ENCODE data around the gene MRPL36.
"Not testable (repeated sequence)": the region's sequence is repeated elsewhere in the genome, so short reads cannot be mapped to it uniquely, and the experiment has no call there.

Gene MRPL36

GRCh38 chr5:1804001-1804690 lies 4.5 kb upstream of the MRPL36 start:
- Histone ChIP-seq H3K27ac (no peak overlapping the region), H3K9ac (ENCODE audit: insufficient read length) (no peak overlapping the region), H3K36me3 (ENCODE audit: insufficient read depth, low read length) (peaks cover 65% of the 10 kb centered on the region), H3K9me3 (ENCODE audit: low read depth, low read length) (no peaks in the 10 kb centered on the region), H3K4me3 (no peak overlapping the region)
- no peak for DNase-seq (ENCODE audit: low read depth, low spot score)
- TF ChIP-seq POLR2AphosphoS5 (IDR thresholded peaks at IDR 0.05; ENCODE audit: borderline replicate concordance, low read depth, low read length) (no peak), FOXP2 (optimal IDR thresholded peaks at IDR 0.05; ENCODE audit: control extremely low read depth, extremely low read length, insufficient read depth) (no peak), EZH2 (IDR thresholded peaks at IDR 0.05) (no peak)

- no peak overlapping the region for H3K4me3 ChIP-seq
- no peak overlapping the region for H3K9ac ChIP-seq (ENCODE audit: insufficient read length)
- H3K9me3 ChIP-seq (ENCODE audit: low read depth, low read length) = no peaks in the 10 kb centered on the region
- no peak for TF ChIP-seq FOXP2 (optimal IDR thresholded peaks at IDR 0.05; ENCODE audit: control extremely low read depth, extremely low read length, insufficient read depth)
- TF ChIP-seq POLR2AphosphoS5 (IDR thresholded peaks at IDR 0.05; ENCODE audit: borderline replicate concordance, low read depth, low read length) = no peak
- no peak for TF ChIP-seq EZH2 (IDR thresholded peaks at IDR 0.05)
- H3K27ac ChIP-seq = no peak overlapping the region
- DNase-seq (ENCODE audit: low read depth, low spot score) = no peak
- peaks cover 59% of the 10 kb centered on the region for H3K36me3 ChIP-seq (ENCODE audit: insufficient read depth, low read length)
Measured at GRCh38 chr5:1803192-1803591, 3.6 kb upstream of the MRPL36 start.

GRCh38 chr5:1801967-1802295 lies 2.3 kb upstream of the MRPL36 start:
- peak overlapping the region; percentile 88 for H3K9ac ChIP-seq (ENCODE audit: insufficient read length)
- TF ChIP-seq POLR2AphosphoS5 (IDR thresholded peaks at IDR 0.05; ENCODE audit: borderline replicate concordance, low read depth, low read length) (no peak), FOXP2 (optimal IDR thresholded peaks at IDR 0.05; ENCODE audit: control extremely low read depth, extremely low read length, insufficient read depth) (no peak)
- DNase-seq (ENCODE audit: low read depth, low spot score) = no peak
- peak overlapping the region; percentile 93 for H3K4me3 ChIP-seq
- no peak overlapping the region for H3K27ac ChIP-seq
- H3K36me3 ChIP-seq (ENCODE audit: insufficient read depth, low read length) = peaks cover 60% of the 10 kb centered on the region
- H3K9me3 ChIP-seq (ENCODE audit: low read depth, low read length) = no peaks in the 10 kb centered on the region

GRCh38 chr5:1801222-1801966 lies 1.8 kb upstream of the MRPL36 start, which contains the start of gene NDUFS6:
NDUFS6 (plus strand) TSS chr5:1801407; CDS start chr5:1801418, 11 bp downstream.
- Histone ChIP-seq H3K27ac (peak within 1 kb of the TSS; percentile 72), H3K9me3 (ENCODE audit: low read depth, low read length) (no peaks in the 10 kb centered on the region)

GRCh38 chr5:1800472-1801221 lies 1.0 kb upstream of the MRPL36 start:
- no peaks in the 10 kb centered on the region for H3K9me3 ChIP-seq (ENCODE audit: low read depth, low read length)
- DNase-seq (ENCODE audit: low read depth, low spot score) = no peak
- H3K9ac ChIP-seq (ENCODE audit: insufficient read length) = peak overlapping the region; percentile 88
- peak overlapping the region; percentile 93 for H3K4me3 ChIP-seq
- peaks cover 51% of the 10 kb centered on the region for H3K36me3 ChIP-seq (ENCODE audit: insufficient read depth, low read length)
- peak overlapping the region; percentile 65 for H3K27ac ChIP-seq
- TF ChIP-seq POLR2AphosphoS5 (IDR thresholded peaks at IDR 0.05; ENCODE audit: borderline replicate concordance, low read depth, low read length) = no peak
- no peak for TF ChIP-seq EZH2 (IDR thresholded peaks at IDR 0.05)
- TF ChIP-seq FOXP2 (optimal IDR thresholded peaks at IDR 0.05; ENCODE audit: control extremely low read depth, extremely low read length, insufficient read depth) = no peak

More at GRCh38 chr5:1801222-1801966, 1.8 kb upstream of the MRPL36 start, which contains the start of gene NDUFS6:
- H3K9ac ChIP-seq (ENCODE audit: insufficient read length) = peak within 1 kb of the TSS; percentile 88
- peak within 1 kb of the TSS; percentile 93 for H3K4me3 ChIP-seq
- TF ChIP-seq EZH2 (IDR thresholded peaks at IDR 0.05) (no peak), POLR2AphosphoS5 (IDR thresholded peaks at IDR 0.05; ENCODE audit: borderline replicate concordance, low read depth, low read length) (peak; percentile 90), FOXP2 (optimal IDR thresholded peaks at IDR 0.05; ENCODE audit: control extremely low read depth, extremely low read length, insufficient read depth) (no peak)
- H3K36me3 ChIP-seq (ENCODE audit: insufficient read depth, low read length) = peaks cover 58% of the 10 kb centered on the region
- DNase-seq (ENCODE audit: low read depth, low spot score) = no peak

GRCh38 chr5:1799110-1799601 lies 481 bp downstream of the MRPL36 start:
- H3K36me3 ChIP-seq (ENCODE audit: insufficient read depth, low read length) = peaks cover 36% of the 10 kb centered on the region
- no peaks in the 10 kb centered on the region for H3K9me3 ChIP-seq (ENCODE audit: low read depth, low read length)
- DNase-seq (ENCODE audit: low read depth, low spot score) = no peak

GRCh38 chr5:1798589-1798988 lies 1.0 kb downstream of the MRPL36 start:
- not testable (repeated sequence) for H3K27ac ChIP-seq; DNase-seq (ENCODE audit: low read depth, low spot score); H3K9me3 ChIP-seq (ENCODE audit: low read depth, low read length)
- peaks cover 30% of the 10 kb centered on the region for H3K36me3 ChIP-seq (ENCODE audit: insufficient read depth, low read length)
- peak overlapping the region; percentile 89 for H3K9ac ChIP-seq (ENCODE audit: insufficient read length)
- peak overlapping the region; percentile 93 for H3K4me3 ChIP-seq

More at GRCh38 chr5:1799110-1799601, 481 bp downstream of the MRPL36 start:
- Histone ChIP-seq H3K9ac (ENCODE audit: insufficient read length) (peak overlapping the region; percentile 89), H3K27ac (no peak overlapping the region), H3K4me3 (peak overlapping the region; percentile 93)
- no peak for TF ChIP-seq FOXP2 (optimal IDR thresholded peaks at IDR 0.05; ENCODE audit: control extremely low read depth, extremely low read length, insufficient read depth)
- no peak for TF ChIP-seq POLR2AphosphoS5 (IDR thresholded peaks at IDR 0.05; ENCODE audit: borderline replicate concordance, low read depth, low read length)
- no peak for TF ChIP-seq EZH2 (IDR thresholded peaks at IDR 0.05)

- TF ChIP-seq FOXP2 (optimal IDR thresholded peaks at IDR 0.05; ENCODE audit: control extremely low read depth, extremely low read length, insufficient read depth) (no peak), POLR2AphosphoS5 (IDR thresholded peaks at IDR 0.05; ENCODE audit: borderline replicate concordance, low read depth, low read length) (peak; percentile 15; the same call in 1 of the 2 replicates)
- Histone ChIP-seq H3K4me3 (no peak overlapping the region), H3K9ac (ENCODE audit: insufficient read length) (no peak overlapping the region)
Measured at GRCh38 chr5:1797855-1798254, 1.8 kb downstream of the MRPL36 start.

More at GRCh38 chr5:1797855-1798254, 1.8 kb downstream of the MRPL36 start:
- Histone ChIP-seq H3K9me3 (ENCODE audit: low read depth, low read length) (no peaks in the 10 kb centered on the region), H3K27ac (no peak overlapping the region), H3K36me3 (ENCODE audit: insufficient read depth, low read length) (peaks cover 23% of the 10 kb centered on the region)
- no peak for DNase-seq (ENCODE audit: low read depth, low spot score)

Data from SK-N-MC (cell line).